ENCODE results near the gene GPC5.

GPC5 gene

GRCh38 chr13:92412996-92413395 lies 1014.6 kb downstream of the GPC5 start:
- Histone ChIP-seq H3K9me3 (ENCODE audit: control insufficient read depth, low read depth, low read length) (no peaks in the 10 kb centered on the region), H3K9ac (ENCODE audit: low read length) (no peak overlapping the region), H3K27me3 (ENCODE audit: control insufficient read depth, insufficient read depth, low read length) (no peaks in the 10 kb centered on the region), H3K4me3 (ENCODE audit: low read length) (no peak overlapping the region), H3K4me1 (ENCODE audit: control insufficient read depth, low read depth, low read length) (peaks cover 4% of the 10 kb centered on the region), H3K27ac (ENCODE audit: low read length) (no peak overlapping the region), H3K36me3 (ENCODE audit: control insufficient read depth, low read depth, low read length) (no peaks in the 10 kb centered on the region)

- H3K9me3 ChIP-seq (ENCODE audit: control insufficient read depth, low read depth, low read length) = no peaks in the 10 kb centered on the region
- H3K27me3 ChIP-seq (ENCODE audit: control insufficient read depth, insufficient read depth, low read length) = no peaks in the 10 kb centered on the region
Observed at GRCh38 chr13:92413452-92413851, 1015.0 kb downstream of the GPC5 start.

GRCh38 chr13:92414851-92415250 lies 1016.4 kb downstream of the GPC5 start:
- Histone ChIP-seq H3K27ac (ENCODE audit: low read length) (no peak overlapping the region), H3K9ac (ENCODE audit: low read length) (no peak overlapping the region), H3K9me3 (ENCODE audit: control insufficient read depth, low read depth, low read length) (no peaks in the 10 kb centered on the region), H3K27me3 (ENCODE audit: control insufficient read depth, insufficient read depth, low read length) (no peaks in the 10 kb centered on the region), H3K4me1 (ENCODE audit: control insufficient read depth, low read depth, low read length) (peaks cover 7% of the 10 kb centered on the region), H3K36me3 (ENCODE audit: control insufficient read depth, low read depth, low read length) (no peaks in the 10 kb centered on the region), H3K4me3 (ENCODE audit: low read length) (no peak overlapping the region)

More at GRCh38 chr13:92413452-92413851, 1015.0 kb downstream of the GPC5 start:
- peaks cover 4% of the 10 kb centered on the region for H3K4me1 ChIP-seq (ENCODE audit: control insufficient read depth, low read depth, low read length)
- no peaks in the 10 kb centered on the region for H3K36me3 ChIP-seq (ENCODE audit: control insufficient read depth, low read depth, low read length)
- no peak overlapping the region for H3K27ac ChIP-seq (ENCODE audit: low read length)
- H3K9ac ChIP-seq (ENCODE audit: low read length) = no peak overlapping the region
- no peak overlapping the region for H3K4me3 ChIP-seq (ENCODE audit: low read length)

DNA sequence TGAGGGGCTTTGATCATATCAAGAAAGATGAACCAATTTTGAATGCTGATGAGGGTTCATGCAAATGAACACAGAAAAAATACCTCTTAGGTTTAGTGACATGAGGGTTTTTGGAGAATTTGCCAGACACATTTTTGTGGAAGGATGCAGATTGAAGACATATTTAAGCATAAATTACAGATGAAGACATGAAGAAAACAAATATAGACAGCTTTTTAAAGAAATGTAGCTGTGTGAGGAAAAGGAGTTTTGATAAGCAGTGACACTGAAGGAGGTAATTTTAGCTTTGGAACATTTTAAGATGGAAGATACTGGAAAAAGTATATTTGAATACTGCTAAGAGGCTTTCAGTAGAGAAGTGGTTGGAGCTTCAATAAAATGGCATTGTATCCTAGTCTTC lies 1017.4 kb downstream of the GPC5 start:
- Histone ChIP-seq H3K27ac (ENCODE audit: low read length) (no peak overlapping the region), H3K9me3 (ENCODE audit: control insufficient read depth, low read depth, low read length) (no peaks in the 10 kb centered on the region), H3K27me3 (ENCODE audit: control insufficient read depth, insufficient read depth, low read length) (no peaks in the 10 kb centered on the region), H3K4me3 (ENCODE audit: low read length) (no peak overlapping the region), H3K36me3 (ENCODE audit: control insufficient read depth, low read depth, low read length) (no peaks in the 10 kb centered on the region), H3K9ac (ENCODE audit: low read length) (no peak overlapping the region), H3K4me1 (ENCODE audit: control insufficient read depth, low read depth, low read length) (peaks cover 3% of the 10 kb centered on the region)

DNA sequence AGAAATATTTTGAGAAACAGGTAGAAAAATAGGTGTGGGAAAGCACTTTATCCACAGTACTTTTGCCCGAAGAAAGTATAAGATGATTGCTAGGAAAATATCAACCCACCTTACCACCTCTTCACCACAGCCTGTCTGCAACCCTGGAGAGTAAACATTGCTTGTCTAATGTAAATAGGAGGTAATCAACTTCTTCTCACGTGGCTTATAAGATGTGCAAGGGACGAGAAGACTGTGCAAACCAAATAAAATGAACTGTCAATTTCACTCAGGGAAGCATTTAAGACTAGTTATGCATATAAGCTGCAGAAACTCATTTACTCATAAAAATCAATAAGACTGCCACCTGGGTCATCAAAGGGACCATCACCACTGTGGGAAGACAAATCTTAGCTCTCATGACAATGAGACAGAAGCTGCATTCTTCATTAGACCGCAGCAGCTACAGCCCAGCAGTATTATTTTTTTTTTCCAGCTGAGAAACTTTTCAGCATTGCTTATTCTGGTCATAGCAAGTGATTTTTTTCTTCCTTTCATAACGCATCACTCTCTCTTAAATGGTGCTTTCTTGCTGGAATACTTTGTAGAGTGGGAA lies 1020.5 kb downstream of the GPC5 start:
- no peaks in the 10 kb centered on the region for H3K9me3 ChIP-seq (ENCODE audit: control insufficient read depth, low read depth, low read length)
- H3K4me1 ChIP-seq (ENCODE audit: control insufficient read depth, low read depth, low read length) = peaks cover 3% of the 10 kb centered on the region

DNA sequence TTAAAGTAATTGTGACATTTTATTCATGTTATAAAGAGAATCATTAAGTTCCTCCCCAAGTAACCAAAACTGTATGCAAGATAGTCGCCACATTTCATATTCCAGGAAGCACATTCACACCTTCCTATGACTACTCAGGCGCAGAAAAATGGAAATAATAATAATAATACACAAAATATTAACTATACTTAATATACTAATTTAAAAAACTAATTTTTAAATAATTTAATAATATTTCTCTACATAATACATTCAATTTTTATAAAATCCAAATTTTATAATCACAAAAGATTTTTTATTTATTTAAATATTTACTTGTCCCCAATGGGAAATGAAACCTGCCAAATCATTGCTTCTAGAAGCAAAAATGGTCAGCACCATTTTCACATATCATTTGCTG lies 1030.8 kb downstream of the GPC5 start:
- Histone ChIP-seq H3K27me3 (ENCODE audit: control insufficient read depth, insufficient read depth, low read length) (no peaks in the 10 kb centered on the region), H3K9me3 (ENCODE audit: control insufficient read depth, low read depth, low read length) (no peaks in the 10 kb centered on the region), H3K4me3 (ENCODE audit: low read length) (no peak overlapping the region), H3K36me3 (ENCODE audit: control insufficient read depth, low read depth, low read length) (no peaks in the 10 kb centered on the region), H3K4me1 (ENCODE audit: control insufficient read depth, low read depth, low read length) (no peaks in the 10 kb centered on the region), H3K27ac (ENCODE audit: low read length) (no peak overlapping the region), H3K9ac (ENCODE audit: low read length) (no peak overlapping the region)

More for the DNA sequence above, 1020.5 kb downstream of the GPC5 start:
- Histone ChIP-seq H3K27ac (ENCODE audit: low read length) (no peak overlapping the region), H3K4me3 (ENCODE audit: low read length) (no peak overlapping the region), H3K9ac (ENCODE audit: low read length) (no peak overlapping the region), H3K36me3 (ENCODE audit: control insufficient read depth, low read depth, low read length) (no peaks in the 10 kb centered on the region), H3K27me3 (ENCODE audit: control insufficient read depth, insufficient read depth, low read length) (no peaks in the 10 kb centered on the region)

GRCh38 chr13:92433386-92433785 lies 1035.0 kb downstream of the GPC5 start:
- Histone ChIP-seq H3K27ac (ENCODE audit: low read length) (no peak overlapping the region), H3K9me3 (ENCODE audit: control insufficient read depth, low read depth, low read length) (no peaks in the 10 kb centered on the region), H3K4me1 (ENCODE audit: control insufficient read depth, low read depth, low read length) (no peaks in the 10 kb centered on the region), H3K27me3 (ENCODE audit: control insufficient read depth, insufficient read depth, low read length) (no peaks in the 10 kb centered on the region), H3K36me3 (ENCODE audit: control insufficient read depth, low read depth, low read length) (no peaks in the 10 kb centered on the region), H3K4me3 (ENCODE audit: low read length) (no peak overlapping the region), H3K9ac (ENCODE audit: low read length) (no peak overlapping the region)

DNA sequence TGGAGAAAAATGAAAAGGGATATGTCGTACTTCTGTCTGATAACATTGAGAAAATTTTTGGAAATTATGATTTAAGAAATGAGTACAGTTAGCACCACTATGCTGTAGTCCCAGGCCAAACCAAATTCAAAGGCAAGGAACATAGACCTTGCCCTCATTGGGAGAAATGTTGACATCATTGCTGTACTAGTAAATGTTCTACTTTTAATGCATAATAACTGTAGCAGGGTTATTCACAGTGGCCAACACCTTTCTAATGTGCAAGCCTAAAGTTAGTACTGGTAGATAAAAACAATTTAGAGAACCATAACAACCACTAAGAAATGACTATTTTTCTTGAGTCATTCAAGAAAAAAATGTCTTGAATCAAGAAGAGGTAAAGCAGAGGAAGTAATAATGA lies 1035.5 kb downstream of the GPC5 start:
- Histone ChIP-seq H3K9me3 (ENCODE audit: control insufficient read depth, low read depth, low read length) (no peaks in the 10 kb centered on the region), H3K9ac (ENCODE audit: low read length) (no peak overlapping the region)

GRCh38 chr13:92436924-92437323 lies 1038.5 kb downstream of the GPC5 start:
- no peaks in the 10 kb centered on the region for H3K4me1 ChIP-seq (ENCODE audit: control insufficient read depth, low read depth, low read length)
- H3K9ac ChIP-seq (ENCODE audit: low read length) = no peak overlapping the region
- H3K9me3 ChIP-seq (ENCODE audit: control insufficient read depth, low read depth, low read length) = no peaks in the 10 kb centered on the region
- H3K36me3 ChIP-seq (ENCODE audit: control insufficient read depth, low read depth, low read length) = no peaks in the 10 kb centered on the region
- no peak overlapping the region for H3K4me3 ChIP-seq (ENCODE audit: low read length)
- no peaks in the 10 kb centered on the region for H3K27me3 ChIP-seq (ENCODE audit: control insufficient read depth, insufficient read depth, low read length)
- H3K27ac ChIP-seq (ENCODE audit: low read length) = no peak overlapping the region

More for the DNA sequence above, 1035.5 kb downstream of the GPC5 start:
- H3K36me3 ChIP-seq (ENCODE audit: control insufficient read depth, low read depth, low read length) = no peaks in the 10 kb centered on the region
- H3K4me1 ChIP-seq (ENCODE audit: control insufficient read depth, low read depth, low read length) = no peaks in the 10 kb centered on the region
- no peaks in the 10 kb centered on the region for H3K27me3 ChIP-seq (ENCODE audit: control insufficient read depth, insufficient read depth, low read length)
- no peak overlapping the region for H3K27ac ChIP-seq (ENCODE audit: low read length)
- no peak overlapping the region for H3K4me3 ChIP-seq (ENCODE audit: low read length)

GRCh38 chr13:92444244-92444643 lies 1045.8 kb downstream of the GPC5 start:
- Histone ChIP-seq H3K4me1 (ENCODE audit: control insufficient read depth, low read depth, low read length) (no peaks in the 10 kb centered on the region), H3K9me3 (ENCODE audit: control insufficient read depth, low read depth, low read length) (no peaks in the 10 kb centered on the region), H3K9ac (ENCODE audit: low read length) (no peak overlapping the region), H3K27me3 (ENCODE audit: control insufficient read depth, insufficient read depth, low read length) (no peaks in the 10 kb centered on the region), H3K27ac (ENCODE audit: low read length) (no peak overlapping the region), H3K36me3 (ENCODE audit: control insufficient read depth, low read depth, low read length) (no peaks in the 10 kb centered on the region), H3K4me3 (ENCODE audit: low read length) (no peak overlapping the region)

- Histone ChIP-seq H3K36me3 (ENCODE audit: control insufficient read depth, low read depth, low read length) (no peaks in the 10 kb centered on the region), H3K4me1 (ENCODE audit: control insufficient read depth, low read depth, low read length) (no peaks in the 10 kb centered on the region), H3K27me3 (ENCODE audit: control insufficient read depth, insufficient read depth, low read length) (no peaks in the 10 kb centered on the region), H3K9ac (ENCODE audit: low read length) (no peak overlapping the region), H3K27ac (ENCODE audit: low read length) (no peak overlapping the region), H3K9me3 (ENCODE audit: control insufficient read depth, low read depth, low read length) (no peaks in the 10 kb centered on the region), H3K4me3 (ENCODE audit: low read length) (no peak overlapping the region)
Observed at GRCh38 chr13:92451060-92451459, 1052.6 kb downstream of the GPC5 start.

DNA sequence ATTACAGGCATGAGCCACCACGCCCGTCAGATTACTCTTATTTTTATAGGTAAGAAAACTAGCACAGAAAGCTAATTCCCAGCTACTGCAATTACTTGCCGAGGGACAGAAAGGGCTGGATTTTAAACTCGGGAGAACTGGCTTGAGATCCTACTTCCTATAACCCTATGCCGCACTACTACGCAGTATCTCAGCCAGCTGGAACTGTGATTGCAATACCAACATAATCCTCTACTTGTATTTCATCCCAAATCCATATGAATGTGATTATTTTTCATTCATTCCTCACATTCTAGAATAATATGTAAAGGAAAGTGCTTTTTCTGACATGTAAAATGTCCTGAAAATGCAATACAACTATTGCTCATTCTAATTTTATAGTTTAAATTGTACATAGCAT lies 1054.4 kb downstream of the GPC5 start:
- Histone ChIP-seq H3K9ac (ENCODE audit: low read length) (no peak overlapping the region), H3K4me3 (ENCODE audit: low read length) (no peak overlapping the region), H3K27me3 (ENCODE audit: control insufficient read depth, insufficient read depth, low read length) (no peaks in the 10 kb centered on the region), H3K27ac (ENCODE audit: low read length) (no peak overlapping the region), H3K9me3 (ENCODE audit: control insufficient read depth, low read depth, low read length) (no peaks in the 10 kb centered on the region), H3K4me1 (ENCODE audit: control insufficient read depth, low read depth, low read length) (no peaks in the 10 kb centered on the region), H3K36me3 (ENCODE audit: control insufficient read depth, low read depth, low read length) (no peaks in the 10 kb centered on the region)

All from iPS-18a (cell line).